Measurements from ENCODE around the gene CAMK1G. TPM values are rescaled to one million over a fixed set of nuclear protein-coding genes. Genes with fewer than 3 reads are reported as not detected.

CAMK1G gene
- total RNA-seq, 1 experiment from 2014 or later, result not detected

DNA sequence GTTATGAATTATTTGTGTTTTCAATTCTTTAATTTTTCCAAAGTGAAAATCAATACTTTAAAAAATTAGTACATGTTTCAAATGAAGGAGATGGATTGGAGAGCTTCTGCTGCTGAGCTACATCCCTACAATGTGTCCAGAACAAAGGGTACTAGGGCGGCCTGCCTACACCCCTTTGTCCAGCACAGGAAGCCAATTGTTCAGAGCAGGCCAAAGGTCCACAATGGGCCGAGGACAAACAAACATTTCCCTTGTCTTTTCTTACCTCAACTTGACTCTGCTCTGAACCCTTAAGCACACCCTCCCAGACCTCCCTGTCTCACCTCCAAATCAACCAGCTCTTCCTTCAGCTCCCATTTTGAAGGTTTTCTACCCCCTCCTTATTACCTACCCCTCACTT, 39.4 kb upstream of the CAMK1G start:
- no peaks in the 10 kb centered on the region for H3K79me2 ChIP-seq (ENCODE audit: insufficient read depth, low read length)
- CTCF ChIA-PET, result no interaction called here

DNA sequence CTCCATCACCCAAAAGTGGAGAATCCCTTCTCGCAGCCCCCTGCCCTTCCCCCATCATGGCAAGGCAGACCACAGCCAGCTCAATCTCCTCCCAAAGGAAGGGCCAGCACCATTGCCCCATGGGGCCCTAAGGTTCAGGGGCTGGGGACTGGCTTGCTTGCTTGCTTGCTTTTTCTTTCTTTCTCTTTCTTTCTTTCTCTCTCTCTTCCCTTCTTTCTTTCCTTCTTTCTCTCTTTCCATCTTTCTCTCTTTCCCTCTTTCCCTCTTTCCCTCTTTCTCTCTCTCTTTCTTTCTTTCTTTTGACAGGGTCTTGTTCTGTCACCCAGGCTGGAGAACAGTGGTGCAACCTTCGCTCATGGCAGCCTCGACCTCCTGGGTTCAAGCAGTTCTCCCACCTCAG, 38.1 kb upstream of the CAMK1G start:
- ChIA-PET RAD21 (ENCODE audit: low non-redundant PET in 1 of 2, low total read pairs in 2 of 2, uncharacterized antibody in 2 of 2, unreplicated experiment in 2 of 2) (no interaction called here), CTCF (no interaction called here), POLR2A (no interaction called here)
- peaks cover 18% of the 10 kb centered on the region for H3K27me3 ChIP-seq (ENCODE audit: insufficient read depth, low read length)
- no peaks in the 10 kb centered on the region for H3K36me3 ChIP-seq (ENCODE audit: control insufficient read depth in 1 of 2, insufficient read depth in 2 of 2, low read length in 2 of 2)
- BruUV-seq (replicated peaks), result no TSS peak
- H3K79me2 ChIP-seq (ENCODE audit: insufficient read depth, low read length), result no peaks in the 10 kb centered on the region
- H3K27ac ChIP-seq (ENCODE audit: low read depth, low read length), result no peak overlapping the region
- H3K9ac ChIP-seq (ENCODE audit: low read length), result no peak overlapping the region
- TF ChIP-seq YY1 (IDR thresholded peaks at IDR 0.05; ENCODE audit: extremely low read depth, insufficient replicate concordance, low read depth, low read length), result no peak
- TF ChIP-seq TCF7L2 (IDR thresholded peaks at IDR 0.05; ENCODE audit: borderline replicate concordance, extremely low read depth, insufficient read depth, insufficient read length), result no peak
- TF ChIP-seq CEBPB (IDR thresholded peaks at IDR 0.05; ENCODE audit: low read depth), result no peak
- no peak for TF ChIP-seq ZNF274 (IDR thresholded peaks at IDR 0.05; ENCODE audit: low read depth, low read length)
- TF ChIP-seq, protein P1, sequence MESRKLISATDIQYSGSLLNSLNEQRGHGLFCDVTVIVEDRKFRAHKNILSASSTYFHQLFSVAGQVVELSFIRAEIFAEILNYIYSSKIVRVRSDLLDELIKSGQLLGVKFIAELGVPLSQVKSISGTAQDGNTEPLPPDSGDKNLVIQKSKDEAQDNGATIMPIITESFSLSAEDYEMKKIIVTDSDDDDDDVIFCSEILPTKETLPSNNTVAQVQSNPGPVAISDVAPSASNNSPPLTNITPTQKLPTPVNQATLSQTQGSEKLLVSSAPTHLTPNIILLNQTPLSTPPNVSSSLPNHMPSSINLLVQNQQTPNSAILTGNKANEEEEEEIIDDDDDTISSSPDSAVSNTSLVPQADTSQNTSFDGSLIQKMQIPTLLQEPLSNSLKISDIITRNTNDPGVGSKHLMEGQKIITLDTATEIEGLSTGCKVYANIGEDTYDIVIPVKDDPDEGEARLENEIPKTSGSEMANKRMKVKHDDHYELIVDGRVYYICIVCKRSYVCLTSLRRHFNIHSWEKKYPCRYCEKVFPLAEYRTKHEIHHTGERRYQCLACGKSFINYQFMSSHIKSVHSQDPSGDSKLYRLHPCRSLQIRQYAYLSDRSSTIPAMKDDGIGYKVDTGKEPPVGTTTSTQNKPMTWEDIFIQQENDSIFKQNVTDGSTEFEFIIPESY (IDR thresholded peaks at IDR 0.05; ENCODE audit: extremely low read depth, insufficient replicate concordance, low read length), result no peak
- TF ChIP-seq, protein P2, sequence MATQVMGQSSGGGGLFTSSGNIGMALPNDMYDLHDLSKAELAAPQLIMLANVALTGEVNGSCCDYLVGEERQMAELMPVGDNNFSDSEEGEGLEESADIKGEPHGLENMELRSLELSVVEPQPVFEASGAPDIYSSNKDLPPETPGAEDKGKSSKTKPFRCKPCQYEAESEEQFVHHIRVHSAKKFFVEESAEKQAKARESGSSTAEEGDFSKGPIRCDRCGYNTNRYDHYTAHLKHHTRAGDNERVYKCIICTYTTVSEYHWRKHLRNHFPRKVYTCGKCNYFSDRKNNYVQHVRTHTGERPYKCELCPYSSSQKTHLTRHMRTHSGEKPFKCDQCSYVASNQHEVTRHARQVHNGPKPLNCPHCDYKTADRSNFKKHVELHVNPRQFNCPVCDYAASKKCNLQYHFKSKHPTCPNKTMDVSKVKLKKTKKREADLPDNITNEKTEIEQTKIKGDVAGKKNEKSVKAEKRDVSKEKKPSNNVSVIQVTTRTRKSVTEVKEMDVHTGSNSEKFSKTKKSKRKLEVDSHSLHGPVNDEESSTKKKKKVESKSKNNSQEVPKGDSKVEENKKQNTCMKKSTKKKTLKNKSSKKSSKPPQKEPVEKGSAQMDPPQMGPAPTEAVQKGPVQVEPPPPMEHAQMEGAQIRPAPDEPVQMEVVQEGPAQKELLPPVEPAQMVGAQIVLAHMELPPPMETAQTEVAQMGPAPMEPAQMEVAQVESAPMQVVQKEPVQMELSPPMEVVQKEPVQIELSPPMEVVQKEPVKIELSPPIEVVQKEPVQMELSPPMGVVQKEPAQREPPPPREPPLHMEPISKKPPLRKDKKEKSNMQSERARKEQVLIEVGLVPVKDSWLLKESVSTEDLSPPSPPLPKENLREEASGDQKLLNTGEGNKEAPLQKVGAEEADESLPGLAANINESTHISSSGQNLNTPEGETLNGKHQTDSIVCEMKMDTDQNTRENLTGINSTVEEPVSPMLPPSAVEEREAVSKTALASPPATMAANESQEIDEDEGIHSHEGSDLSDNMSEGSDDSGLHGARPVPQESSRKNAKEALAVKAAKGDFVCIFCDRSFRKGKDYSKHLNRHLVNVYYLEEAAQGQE (IDR thresholded peaks at IDR 0.05; ENCODE audit: low read depth), result no peak
- ATAC-seq (no peak), DNase-seq (ENCODE audit: low read depth, low spot score) (no peak)
- H2AFZ ChIP-seq (ENCODE audit: low read depth, low read length, poor library complexity, severe bottlenecking), result no peak overlapping the region
- no peak overlapping the region for H3K4me2 ChIP-seq (ENCODE audit: low read length)
- no peaks in the 10 kb centered on the region for H4K20me1 ChIP-seq (ENCODE audit: insufficient read depth)
- H3K4me1 ChIP-seq (ENCODE audit: control insufficient read depth in 1 of 2, insufficient read depth in 2 of 2, low read length in 2 of 2), result peaks cover 0 to 13% of the 10 kb centered on the region in 2 experiments; a peak in 2 of 4 replicates
- H3K4me3 ChIP-seq (replicated peaks in 1 of 2; ENCODE audit: low read depth in 1 of 2, low read length in 2 of 2), result no peak overlapping the region
- H3K9me3 ChIP-seq (ENCODE audit: control insufficient read depth in 1 of 2, insufficient read depth in 1 of 2, low read depth in 1 of 2, low read length in 2 of 2), result no peaks in the 10 kb centered on the region
- intact Hi-C loops (cut with micrococcal nuclease), result no loop called here
- H3K9me2 ChIP-seq (ENCODE audit: insufficient read depth), result no peaks in the 10 kb centered on the region

More for the DNA sequence above, 39.4 kb upstream of the CAMK1G start:
- no peaks in the 10 kb centered on the region for H3K9me3 ChIP-seq (ENCODE audit: control insufficient read depth in 1 of 2, insufficient read depth in 1 of 2, low read depth in 1 of 2, low read length in 2 of 2)
- DNase-seq (ENCODE audit: low read depth, low spot score), result no peak
- H3K4me3 ChIP-seq (replicated peaks in 1 of 2; ENCODE audit: low read depth in 1 of 2, low read length in 2 of 2), result no peak overlapping the region
- ATAC-seq, result no peak
- no peaks in the 10 kb centered on the region for H3K9me2 ChIP-seq (ENCODE audit: insufficient read depth)
- no peak overlapping the region for H3K9ac ChIP-seq (ENCODE audit: low read length)
- H3K36me3 ChIP-seq (ENCODE audit: control insufficient read depth in 1 of 2, insufficient read depth in 2 of 2, low read length in 2 of 2), result no peaks in the 10 kb centered on the region
- H3K27ac ChIP-seq (ENCODE audit: low read depth, low read length), result no peak overlapping the region
- no peak overlapping the region for H3K4me2 ChIP-seq (ENCODE audit: low read length)
- ChIA-PET POLR2A (no interaction called here), RAD21 (ENCODE audit: low non-redundant PET in 1 of 2, low total read pairs in 2 of 2, uncharacterized antibody in 2 of 2, unreplicated experiment in 2 of 2) (no interaction called here)
- BruUV-seq (replicated peaks), result no TSS peak
- TF ChIP-seq SP1 (IDR thresholded peaks at IDR 0.05; ENCODE audit: low read depth), result no peak
- TF ChIP-seq, protein P1 (IDR thresholded peaks at IDR 0.05; ENCODE audit: extremely low read depth, insufficient replicate concordance, low read length), result no peak
- TF ChIP-seq CBX3 (IDR thresholded peaks at IDR 0.05; ENCODE audit: low read depth), result no peak
- H3K4me1 ChIP-seq (ENCODE audit: control insufficient read depth in 1 of 2, insufficient read depth in 2 of 2, low read length in 2 of 2), result peaks cover 0 to 13% of the 10 kb centered on the region in 2 experiments; a peak in 2 of 4 replicates
- no peak overlapping the region for H2AFZ ChIP-seq (ENCODE audit: low read depth, low read length, poor library complexity, severe bottlenecking)
- no peaks in the 10 kb centered on the region for H4K20me1 ChIP-seq (ENCODE audit: insufficient read depth)
- intact Hi-C loops (cut with micrococcal nuclease), result no loop called here
- H3K27me3 ChIP-seq (ENCODE audit: insufficient read depth, low read length), result peaks cover 32% of the 10 kb centered on the region
